Suprapubic skin (tissue), 3 donors: ENCODE measurements around the gene C8G.

Source experiments
- CTCF ChIP-seq, 2 donors: fragments of 200-600 bp in 1 of 2; fragments of 450-650 bp in 1 of 2; sonication (generic) in 1 of 2; IDR thresholded peaks; one replicate each; pipeline ENCODE4 v1.5.1; 2016 to 2019; ENCODE audit warnings: antibody characterized with exemption in 2 of 2, mild to moderate bottlenecking in 1 of 2, moderate library complexity in 1 of 2
- EP300 ChIP-seq: sonication (generic); formaldehyde crosslinking; IDR thresholded peaks from one replicate; pipeline ENCODE4 v1.6.1; 2017; ENCODE audit warnings: antibody characterized with exemption

GRCh38 chr9:136969150-136969549 is 24.1 kb downstream of the C8G start:
- no peak for TF ChIP-seq CTCF (IDR thresholded peaks at IDR 0.05)
- no peak for TF ChIP-seq EP300
